Fibroblast of villous mesenchyme (primary cell): ENCODE results near the gene OTULINL. TPM values are rescaled to one million over a fixed set of nuclear protein-coding genes. Genes with fewer than 3 reads are reported as not detected.

Experiments used
- DNase-seq: peaks from one replicate; pipeline ENCODE4 v3.0.0-alpha.2; 2010; ENCODE audit warnings: low read depth
- H3K4me3 ChIP-seq: 2 replicates; pipeline ENCODE4 v1.5.1; 2011; ENCODE audit warnings: low read depth, mild to moderate bottlenecking, low read length
- CTCF ChIP-seq: IDR thresholded peaks from 2 replicates; pipeline ENCODE4 v1.5.1; 2012; ENCODE audit warnings: low read depth, mild to moderate bottlenecking, low read length; ENCODE audit not compliant: insufficient read depth
- total RNA-seq: library from RNA; depleted of rRNA; stranded (reverse); fragments of >200 nt; gene quantifications from 2 replicates; pipeline ENCODE4 v1.2.3, GENCODE V29; 2012

The OTULINL gene
- total RNA-seq, 1 donor, result 23.7 TPM

GRCh38 chr5:14659821-14660607 is 78.4 kb downstream of the OTULINL start:
- H3K4me3 ChIP-seq, result no peak overlapping the region
- TF ChIP-seq CTCF, result no peak
- peak; percentile 42 for DNase-seq

GRCh38 chr5:14660833-14661232 is 79.2 kb downstream of the OTULINL start:
- no peak for TF ChIP-seq CTCF
- H3K4me3 ChIP-seq, result no peak overlapping the region
- no peak for DNase-seq

Other genes starting within 250 kb of the OTULINL start
- gene OTULIN, start 82.9 kb downstream of the OTULINL start, total RNA-seq, result 17.1 and 31.1 TPM in 2 replicates